Stomach (tissue), 9 donors: ENCODE results near the gene CFAP77. TPM values are rescaled to one million over a fixed set of nuclear protein-coding genes. Genes with fewer than 3 reads are reported as not detected.

ENCODE experiments used
- DNase-seq, 2 donors: peaks; one replicate each; pipeline versions ENCODE4 v3.0.0 to v3.0.0-alpha.2; 2013 to 2019
- H3K27ac ChIP-seq, 5 donors: fragments of 200-600 bp in 4 of 5; sonication (generic) in 4 of 5; one replicate each; pipeline ENCODE4 v1.5.1; 2013 to 2019; ENCODE audit warnings: mild to moderate bottlenecking in 1 of 5, moderate library complexity in 1 of 5
- H3K27me3 ChIP-seq, 3 donors: fragments of 200-600 bp; sonication (generic); one replicate each; pipeline ENCODE4 v1.5.1; 2017 to 2019; ENCODE audit warnings: mixed run types in 1 of 3
- H3K36me3 ChIP-seq, 4 donors: fragments of 200-600 bp; sonication (generic); 1 replicate in 3 of 4; 2 replicates in 1 of 4; pipeline ENCODE4 v1.5.1; 2016 to 2019
- H3K4me1 ChIP-seq, 4 donors: fragments of 200-600 bp; sonication (generic); one replicate each; pipeline ENCODE4 v1.5.1; 2016 to 2019
- H3K4me3 ChIP-seq, 4 donors: fragments of 200-600 bp; sonication (generic) in 3 of 4; one replicate each; pipeline ENCODE4 v1.5.1; 2016 to 2019; ENCODE audit warnings: mild to moderate bottlenecking in 1 of 4
- H3K9me3 ChIP-seq, 4 donors: fragments of 200-600 bp; sonication (generic); one replicate each; pipeline ENCODE4 v1.5.1; 2016 to 2019
- CTCF ChIP-seq, 7 experiments: fragments of 450-650 bp in 4 of 7; fragments of 200-600 bp in 3 of 7; sonication (generic) in 3 of 7; IDR thresholded peaks; one replicate each; pipeline ENCODE4 v1.5.1; 2016 to 2019; ENCODE audit warnings: antibody characterized with exemption in 7 of 7, control low read depth in 2 of 7, mild to moderate bottlenecking in 1 of 7
- EP300 ChIP-seq: sonication (generic); formaldehyde crosslinking; IDR thresholded peaks from one replicate; pipeline ENCODE4 v1.6.1; 2017; ENCODE audit warnings: antibody characterized with exemption
- POLR2A ChIP-seq, 4 donors: fragments of 450-650 bp; IDR thresholded peaks; one replicate each; pipeline ENCODE4 v1.6.1; 2016; ENCODE audit warnings: antibody characterized with exemption in 4 of 4, control low read depth in 2 of 4, mild to moderate bottlenecking in 1 of 4, moderate library complexity in 1 of 4
- POLR2AphosphoS5 ChIP-seq, 3 donors: sonication (generic); formaldehyde crosslinking; IDR thresholded peaks; one replicate each; pipeline ENCODE4 v1.6.1; 2016; ENCODE audit warnings: antibody characterized with exemption in 3 of 3
- WGBS, 5 donors: extraction: QIAGEN DNeasy Blood & Tissue Kit in 3 of 5; methylation state at CpG; one replicate each; pipeline versions ENCODE4 v1.1.5 to v1.1.7; 2013 to 2018; 5-methylcytosine and 5-hydroxymethylcytosine counted together
- intact Hi-C: fragments of 100-400 bp; cut with DNase I; formaldehyde crosslinking; loops from one replicate; pipeline ENCODE4 v1.15.1; 2023; ENCODE audit warnings: low total_unique reads
- polyA plus RNA-seq, 3 donors: library from polyadenylated mRNA; stranded (reverse); fragments of 200-250 nt; gene quantifications; one replicate each; pipeline ENCODE4 v1.2.3, GENCODE V29; 2013
- total RNA-seq, 5 donors: library from RNA; depleted of rRNA; stranded (reverse); fragments of >200 nt; gene quantifications; one replicate each; pipeline versions ENCODE4 v1.1.0 to v1.2.3, GENCODE V29; 2014 to 2016
- donor health status: healthy with polysubstance abuse.
- donor health status: Bipolar disorder and iron deficiency.
- donor health status: healthy.

The CFAP77 gene
- total and polyA plus RNA-seq, 8 donors, result not detected

DNA sequence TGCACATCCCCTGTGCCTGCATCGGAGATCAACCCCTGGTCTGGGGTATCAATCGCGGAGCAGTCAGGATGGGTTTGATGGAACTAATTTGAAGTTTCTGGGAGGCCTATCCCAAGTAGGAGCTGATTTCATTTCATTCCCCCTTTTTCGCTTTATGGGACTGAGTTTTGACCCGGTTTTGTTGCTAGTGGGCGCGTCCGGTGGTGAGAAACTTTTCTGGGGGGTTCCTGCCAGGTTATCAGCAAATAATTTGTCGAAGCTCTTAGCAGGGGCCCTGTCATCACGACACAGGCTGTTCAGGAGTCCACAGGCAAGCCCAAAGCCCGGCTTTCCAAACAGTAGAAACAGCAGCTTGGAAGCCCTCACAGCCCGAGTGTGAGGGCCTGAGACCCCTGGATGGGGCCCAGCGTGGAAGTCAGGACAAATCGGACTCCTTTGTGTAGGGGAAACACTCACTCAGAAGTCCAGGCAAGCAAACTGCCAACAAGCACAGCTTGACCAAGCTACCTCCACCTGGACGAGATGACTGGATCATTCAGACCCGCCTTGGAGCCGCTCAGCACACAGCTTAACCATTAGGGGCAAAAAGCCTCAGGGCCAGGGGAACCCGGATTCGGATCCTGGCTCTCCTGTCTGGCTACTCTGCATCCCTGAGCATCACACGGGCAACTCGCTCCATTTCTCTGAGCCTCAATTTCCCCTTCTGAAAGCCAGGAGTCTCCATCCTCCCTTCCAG, 108.0 kb downstream of the CFAP77 start:
- TF ChIP-seq POLR2A (IDR thresholded peaks at IDR 0.05) (no peak), EP300 (no peak), CTCF (IDR thresholded peaks at IDR 0.05) (no peak), POLR2AphosphoS5 (IDR thresholded peaks at IDR 0.05) (no peak)
- H3K4me1 ChIP-seq, result no peaks in the 10 kb centered on the region
- H3K36me3 ChIP-seq, result no peaks in the 10 kb centered on the region
- 74 to 79% (median 78%) methylated on average over 17 to 21 of the region's 21 CpGs for WGBS, 5 donors
- H3K27me3 ChIP-seq, result peaks cover 4 to 51% (median 11%) of the 10 kb centered on the region in 3 donors
- no peaks in the 10 kb centered on the region for H3K9me3 ChIP-seq
- DNase-seq, result no peak
- H3K4me3 ChIP-seq, result no peak overlapping the region
- no peak overlapping the region for H3K27ac ChIP-seq
- intact Hi-C loops, result no loop called here

- H3K27me3 ChIP-seq, result peaks cover 4 to 44% (median 11%) of the 10 kb centered on the region in 3 donors
- WGBS, 5 donors, result 75 to 83% (median 81%) methylated on average over 11 of the region's 11 CpGs
- H3K36me3 ChIP-seq, result no peaks in the 10 kb centered on the region
- H3K9me3 ChIP-seq, result no peaks in the 10 kb centered on the region
- H3K4me3 ChIP-seq, result no peak overlapping the region
- H3K27ac ChIP-seq, result no peak overlapping the region
- no peak for DNase-seq
- TF ChIP-seq CTCF (IDR thresholded peaks at IDR 0.05) (no peak), EP300 (no peak), POLR2A (IDR thresholded peaks at IDR 0.05) (no peak), POLR2AphosphoS5 (IDR thresholded peaks at IDR 0.05) (no peak)
- intact Hi-C loops, result no loop called here
- no peaks in the 10 kb centered on the region for H3K4me1 ChIP-seq
Observed at GRCh38 chr9:132518626-132519025, 108.6 kb downstream of the CFAP77 start.

- Histone ChIP-seq H3K27me3 (peaks cover 4 to 40% (median 11%) of the 10 kb centered on the region in 3 donors), H3K4me1 (no peaks in the 10 kb centered on the region), H3K9me3 (no peaks in the 10 kb centered on the region), H3K27ac (no peak overlapping the region), H3K4me3 (no peak overlapping the region), H3K36me3 (no peaks in the 10 kb centered on the region)
- 56 to 84% (median 69%) methylated on average over 1 to 2 of the region's 2 CpGs for WGBS, 5 donors
- intact Hi-C loops, result no loop called here
- TF ChIP-seq EP300 (no peak), POLR2AphosphoS5 (IDR thresholded peaks at IDR 0.05) (no peak), POLR2A (IDR thresholded peaks at IDR 0.05) (no peak), CTCF (IDR thresholded peaks at IDR 0.05) (no peak)
- DNase-seq, result no peak
Observed at GRCh38 chr9:132519033-132519432, 109.0 kb downstream of the CFAP77 start.

DNA sequence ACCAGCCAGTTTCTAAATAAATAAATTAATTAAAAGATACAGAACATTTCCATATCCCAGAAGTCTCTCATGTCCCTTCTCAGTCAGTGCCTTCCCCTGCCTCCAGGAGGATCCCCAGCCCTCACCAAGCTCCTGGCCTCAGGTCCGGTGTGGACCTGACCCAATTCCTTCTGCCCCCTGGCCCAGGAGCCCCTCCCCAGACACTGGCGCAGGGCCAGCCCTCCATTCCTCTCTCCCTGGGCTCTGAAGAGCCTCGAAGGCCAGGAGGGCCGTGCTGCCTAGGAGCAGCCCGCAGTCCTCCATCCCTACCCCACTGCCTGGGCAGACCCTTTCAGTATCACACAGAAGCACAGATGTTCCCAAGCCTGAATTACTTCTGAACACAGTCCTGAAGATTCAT, 110.6 kb downstream of the CFAP77 start:
- intact Hi-C loops, result no loop called here
- 74 to 81% (median 76%) methylated on average over 3 to 5 of the region's 5 CpGs for WGBS, 5 donors
- TF ChIP-seq CTCF (IDR thresholded peaks at IDR 0.05), result no peak
- TF ChIP-seq POLR2AphosphoS5 (IDR thresholded peaks at IDR 0.05), result no peak
- TF ChIP-seq EP300, result no peak
- no peak for TF ChIP-seq POLR2A (IDR thresholded peaks at IDR 0.05)
- no peak for DNase-seq
- no peaks in the 10 kb centered on the region for H3K9me3 ChIP-seq
- H3K4me1 ChIP-seq, result no peaks in the 10 kb centered on the region
- no peak overlapping the region for H3K27ac ChIP-seq
- no peak overlapping the region for H3K4me3 ChIP-seq
- no peaks in the 10 kb centered on the region for H3K36me3 ChIP-seq
- peaks cover 4 to 26% (median 11%) of the 10 kb centered on the region in 3 donors for H3K27me3 ChIP-seq
